C4-2B (cell line): Measurements from ENCODE around the gene PDSS2.
"Not testable (repeated sequence)": the region's sequence is repeated elsewhere in the genome, so short reads cannot be mapped to it uniquely, and the experiment has no call there.

ENCODE experiments used
- H3K27ac ChIP-seq: fragments of 450-650 bp; 2 replicates; pipeline ENCODE4 v1.5.1; 2017
- ZFX ChIP-seq: fragments of 450-650 bp; IDR thresholded peaks from 2 replicates; pipeline ENCODE4 v1.6.1; 2017
- TF ChIP-seq, protein P1 (sequence below): fragments of 450-650 bp; conservative IDR thresholded peaks from 2 replicates; pipeline ENCODE4 v1.5.1; 2017; ENCODE audit warnings: mild to moderate bottlenecking

The PDSS2 gene

DNA sequence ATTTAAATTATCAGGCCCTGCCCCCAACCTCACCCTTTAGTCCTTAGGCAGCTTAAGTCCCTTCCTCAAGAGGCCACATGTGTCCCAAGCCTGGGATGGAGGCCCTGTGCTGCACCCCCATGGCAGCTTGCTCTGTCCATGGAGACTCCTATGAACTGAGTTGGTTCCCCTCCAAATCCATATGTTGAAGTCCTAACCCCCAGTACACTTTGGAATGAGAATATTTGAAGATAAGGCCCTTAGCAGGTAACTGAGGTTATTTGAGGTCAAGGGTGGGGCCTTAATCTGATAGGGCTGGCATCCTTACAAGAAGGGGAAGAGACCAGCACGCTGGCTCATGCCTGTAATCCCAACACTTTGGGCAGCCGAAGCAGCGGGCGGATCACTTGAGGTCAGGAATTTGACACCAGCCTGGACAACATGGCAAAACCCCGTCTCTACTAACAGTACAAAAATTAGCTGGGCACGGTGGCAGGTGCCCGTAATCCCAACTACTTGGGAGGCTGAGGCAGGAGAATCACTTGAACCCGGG lies 337.3 kb downstream of the PDSS2 start:
- no peak overlapping the region for H3K27ac ChIP-seq
- TF ChIP-seq ZFX, result no peak
- TF ChIP-seq, protein P1, sequence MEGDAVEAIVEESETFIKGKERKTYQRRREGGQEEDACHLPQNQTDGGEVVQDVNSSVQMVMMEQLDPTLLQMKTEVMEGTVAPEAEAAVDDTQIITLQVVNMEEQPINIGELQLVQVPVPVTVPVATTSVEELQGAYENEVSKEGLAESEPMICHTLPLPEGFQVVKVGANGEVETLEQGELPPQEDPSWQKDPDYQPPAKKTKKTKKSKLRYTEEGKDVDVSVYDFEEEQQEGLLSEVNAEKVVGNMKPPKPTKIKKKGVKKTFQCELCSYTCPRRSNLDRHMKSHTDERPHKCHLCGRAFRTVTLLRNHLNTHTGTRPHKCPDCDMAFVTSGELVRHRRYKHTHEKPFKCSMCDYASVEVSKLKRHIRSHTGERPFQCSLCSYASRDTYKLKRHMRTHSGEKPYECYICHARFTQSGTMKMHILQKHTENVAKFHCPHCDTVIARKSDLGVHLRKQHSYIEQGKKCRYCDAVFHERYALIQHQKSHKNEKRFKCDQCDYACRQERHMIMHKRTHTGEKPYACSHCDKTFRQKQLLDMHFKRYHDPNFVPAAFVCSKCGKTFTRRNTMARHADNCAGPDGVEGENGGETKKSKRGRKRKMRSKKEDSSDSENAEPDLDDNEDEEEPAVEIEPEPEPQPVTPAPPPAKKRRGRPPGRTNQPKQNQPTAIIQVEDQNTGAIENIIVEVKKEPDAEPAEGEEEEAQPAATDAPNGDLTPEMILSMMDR, result no peak

DNA sequence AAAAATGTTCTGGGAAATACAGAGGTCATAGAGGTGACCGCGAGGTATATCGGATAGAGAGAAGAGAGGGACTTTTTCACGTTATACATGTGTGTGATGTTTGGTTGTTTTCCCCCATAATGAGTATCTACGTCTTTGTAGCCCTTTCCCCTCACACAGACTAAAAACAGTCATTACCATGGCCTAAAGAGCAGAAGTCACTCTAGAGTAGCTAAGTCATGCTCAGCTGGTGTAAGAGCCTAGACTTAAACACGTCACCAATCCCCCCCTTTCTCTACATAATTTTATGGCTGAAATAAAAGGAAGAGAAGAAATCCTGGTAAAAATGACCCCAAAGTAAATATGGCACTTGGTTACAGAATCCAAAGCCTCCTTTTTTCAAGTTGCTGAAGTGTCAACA lies 338.1 kb downstream of the PDSS2 start:
- H3K27ac ChIP-seq, result no peak overlapping the region

DNA sequence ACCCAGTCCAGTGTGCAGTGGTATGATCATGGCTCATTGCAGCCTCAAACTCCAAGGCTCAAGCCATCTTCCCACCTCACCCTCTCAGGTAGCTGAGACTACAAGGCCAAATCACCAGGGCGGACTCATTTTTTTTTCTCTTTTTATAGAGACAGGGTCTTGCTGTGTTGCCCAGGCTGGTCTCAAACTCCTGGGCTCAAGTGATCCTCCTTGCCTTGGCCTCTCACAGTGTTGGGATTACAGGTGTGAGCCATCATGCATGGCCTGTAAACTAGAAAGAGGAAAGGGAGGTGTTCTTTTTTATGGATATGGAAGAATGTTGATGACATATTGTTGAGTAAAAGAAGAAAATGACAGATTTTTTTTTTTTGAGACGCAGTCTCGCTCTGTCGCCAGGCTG lies 339.0 kb downstream of the PDSS2 start:
- H3K27ac ChIP-seq, result no peak overlapping the region
- TF ChIP-seq, protein P1, result no peak
- no peak for TF ChIP-seq ZFX

More for the DNA sequence above, 338.1 kb downstream of the PDSS2 start:
- TF ChIP-seq, protein P1, result no peak
- TF ChIP-seq ZFX, result no peak

DNA sequence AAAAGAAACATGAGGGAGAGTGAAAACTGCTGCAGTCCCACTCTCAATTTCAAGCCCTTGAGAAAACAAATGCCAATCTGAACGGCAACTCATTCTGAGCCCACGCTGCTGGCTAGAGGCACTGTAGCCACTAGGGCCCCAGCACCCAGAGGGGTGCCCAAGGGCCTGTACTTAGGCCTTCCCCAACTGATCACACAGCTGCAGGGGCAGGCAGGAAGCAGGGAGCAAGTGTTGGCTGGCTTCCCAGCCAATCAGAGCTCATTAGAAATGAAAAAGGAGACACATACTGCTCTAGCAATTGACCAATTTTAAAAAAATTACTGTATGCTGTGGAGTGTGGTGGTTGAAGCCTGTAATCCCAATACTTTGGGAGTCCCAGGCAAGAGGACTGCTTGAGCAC lies 340.4 kb downstream of the PDSS2 start:
- no peak overlapping the region for H3K27ac ChIP-seq
- TF ChIP-seq, protein P1, result no peak
- TF ChIP-seq ZFX, result no peak

DNA sequence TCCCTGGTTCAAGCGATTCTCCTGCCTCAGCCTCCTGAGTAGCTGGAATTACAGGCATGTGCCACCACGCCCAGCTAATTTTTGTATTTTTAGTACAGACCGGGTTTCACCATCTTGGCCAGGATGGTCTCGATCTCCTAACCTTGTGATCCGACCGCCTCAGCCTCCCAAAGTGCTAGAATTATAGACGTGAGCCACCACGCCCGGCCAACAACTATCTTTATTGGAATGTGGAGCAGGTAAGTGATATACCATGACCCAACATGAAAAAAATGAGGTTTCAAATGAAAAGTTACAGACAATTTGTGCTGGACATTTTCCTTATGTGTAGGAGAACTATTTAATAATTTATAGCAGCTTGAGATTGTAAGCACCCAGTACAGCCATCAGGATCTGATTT lies 340.8 kb downstream of the PDSS2 start:
- H3K27ac ChIP-seq, result not testable (repeated sequence)

DNA sequence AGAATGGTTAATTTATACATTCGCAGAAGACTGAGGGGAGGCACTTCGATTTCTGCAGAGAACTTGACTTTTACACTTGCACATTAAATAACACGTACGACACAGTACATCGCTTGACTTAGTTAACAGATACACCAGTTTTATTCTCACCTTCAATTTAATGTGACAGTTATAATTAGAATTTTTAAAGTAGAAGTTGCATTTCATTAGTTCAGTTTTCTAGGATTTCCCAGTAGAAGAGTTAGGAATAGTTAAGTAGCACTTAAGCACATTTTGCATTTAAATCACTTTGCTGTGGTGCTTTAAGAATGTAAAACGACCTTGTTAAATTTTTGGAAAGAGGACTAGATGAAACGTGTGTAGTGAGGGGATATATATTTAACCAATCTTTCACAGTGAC lies 342.4 kb downstream of the PDSS2 start:
- H3K27ac ChIP-seq, result no peak overlapping the region
- no peak for TF ChIP-seq ZFX
- TF ChIP-seq, protein P1, result no peak

DNA sequence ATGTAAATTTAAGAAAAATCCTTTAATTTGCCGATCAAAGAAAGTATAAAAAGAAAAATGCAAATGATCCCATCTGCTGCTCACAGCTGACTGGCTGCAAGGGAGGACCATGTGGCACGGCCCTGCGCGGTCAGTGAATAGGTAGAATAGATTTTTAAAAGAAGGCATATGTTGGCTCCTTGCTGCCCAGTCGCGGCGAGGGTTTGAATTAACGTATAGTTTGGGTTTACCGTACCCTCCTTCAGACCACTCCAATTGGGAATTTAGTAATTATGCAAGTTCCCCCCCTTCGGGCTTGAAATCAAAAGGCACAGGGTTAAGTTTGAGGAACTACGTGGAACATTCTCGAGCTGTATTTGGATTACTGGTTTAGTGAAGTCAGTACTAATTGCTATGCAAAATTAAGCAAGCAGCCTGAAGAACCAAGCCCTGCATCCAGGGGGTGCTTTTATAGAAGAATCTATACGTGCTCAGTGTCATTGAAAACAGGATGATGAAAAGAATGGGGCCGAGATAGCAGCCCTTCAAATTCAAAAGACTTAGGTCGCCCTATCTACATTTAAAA lies 343.0 kb downstream of the PDSS2 start:
- H3K27ac ChIP-seq, result no peak overlapping the region
- TF ChIP-seq ZFX, result no peak

DNA sequence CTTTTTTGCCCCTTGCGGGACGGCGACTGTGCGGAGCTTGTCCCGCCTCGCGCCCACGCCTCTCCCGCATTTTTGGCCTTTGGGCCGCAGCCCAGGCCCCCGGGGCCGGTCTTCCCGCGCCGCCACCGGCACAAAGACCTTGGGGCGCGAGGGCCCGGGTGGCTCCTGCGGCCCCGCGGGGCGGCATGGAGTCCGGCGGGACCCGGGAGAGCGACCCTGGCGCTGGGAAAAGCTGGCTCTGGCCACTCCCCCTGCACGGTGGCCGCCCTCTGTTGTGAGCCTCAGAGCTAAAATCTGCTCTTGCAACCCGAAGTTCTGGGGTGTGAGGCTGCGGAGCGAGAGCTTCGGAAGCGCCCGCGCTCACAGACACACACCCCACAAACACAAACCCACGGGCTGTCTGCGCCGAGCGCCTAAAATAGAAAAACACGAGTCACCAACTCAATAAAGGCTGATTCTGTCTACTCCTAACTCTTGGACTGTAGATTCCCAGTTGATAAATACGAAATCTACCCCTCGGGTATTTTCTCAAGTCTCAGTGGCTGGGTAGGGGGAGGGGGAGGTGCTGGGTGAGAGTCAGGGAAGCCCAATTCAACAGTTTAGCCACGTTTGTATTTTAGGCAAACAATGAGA lies 343.6 kb downstream of the PDSS2 start:
- TF ChIP-seq ZFX, result no peak
- TF ChIP-seq, protein P1, result no peak
- H3K27ac ChIP-seq, result peak overlapping the region; percentile 75
